SJSA1 (cell line): Measurements from ENCODE around the gene KRTAP10-2. TPM values are rescaled to one million over a fixed set of nuclear protein-coding genes. Genes with fewer than 3 reads are reported as not detected.

Experiments used
- total RNA-seq: library from RNA; depleted of rRNA; stranded (reverse); fragments of >200 nt; shearing (Covaris generic); gene quantifications from 2 replicates; pipeline ENCODE4 v1.2.3, GENCODE V29; 2014; rRNA removed

Gene KRTAP10-2
- total RNA-seq, 1 experiment from 2014 or later: not detected

Other genes with a start within 250 kb of the KRTAP10-2 start
- 44.5 and 52.9 TPM in 2 replicates for gene CFAP410, start 212.1 kb downstream of the KRTAP10-2 start, total RNA-seq
- gene TRPM2, start 197.9 kb downstream of the KRTAP10-2 start, total RNA-seq: 14.8 and 16.1 TPM in 2 replicates
- gene LRRC3, start 96.0 kb downstream of the KRTAP10-2 start, total RNA-seq: 1.6 and 3.0 TPM in 2 replicates
- gene KRTAP10-1, start 11.3 kb downstream of the KRTAP10-2 start, total RNA-seq: not detected in 2 replicates
- gene KRTAP10-3, start 7.3 kb upstream of the KRTAP10-2 start, total RNA-seq: not detected in 2 replicates
- not detected in 2 replicates for gene KRTAP10-4, start 22.2 kb upstream of the KRTAP10-2 start, total RNA-seq
- not detected in 2 replicates for gene KRTAP10-5, start 29.1 kb upstream of the KRTAP10-2 start, total RNA-seq
- not detected in 2 replicates for gene KRTAP10-6, start 41.0 kb upstream of the KRTAP10-2 start, total RNA-seq
- not detected in 2 replicates for gene KRTAP10-7, start 49.1 kb upstream of the KRTAP10-2 start, total RNA-seq
- not detected in 2 replicates for gene KRTAP10-8, start 60.6 kb upstream of the KRTAP10-2 start, total RNA-seq
- gene KRTAP10-9, start 75.6 kb upstream of the KRTAP10-2 start, total RNA-seq: not detected in 2 replicates
- gene KRTAP10-10, start 85.9 kb upstream of the KRTAP10-2 start, total RNA-seq: not detected in 2 replicates
- gene KRTAP10-11, start 94.9 kb upstream of the KRTAP10-2 start, total RNA-seq: not detected in 2 replicates
- not detected in 2 replicates for gene KRTAP12-4, start 103.2 kb upstream of the KRTAP10-2 start, total RNA-seq
- not detected in 2 replicates for gene KRTAP12-3, start 106.4 kb upstream of the KRTAP10-2 start, total RNA-seq
- gene KRTAP12-2, start 115.4 kb upstream of the KRTAP10-2 start, total RNA-seq: not detected in 2 replicates
- not detected in 2 replicates for gene KRTAP12-1, start 130.7 kb upstream of the KRTAP10-2 start, total RNA-seq
- gene KRTAP10-12, start 145.7 kb upstream of the KRTAP10-2 start, total RNA-seq: not detected in 2 replicates
- gene TSPEAR, start 160.1 kb upstream of the KRTAP10-2 start, total RNA-seq: not detected in 2 replicates